ENCODE data around the gene ANGPTL8.

GRCh38 chr19:11242025-11242424, 2.6 kb downstream of the ANGPTL8 start:
- TF ChIP-seq GATA2 (IDR thresholded peaks at IDR 0.05; ENCODE audit: low read depth, low read length) = no peak
- no peak for TF ChIP-seq GATA3 (IDR thresholded peaks at IDR 0.05; ENCODE audit: low read depth, low read length)
